Aorta (tissue), 5 donors: ENCODE results near the gene VPS16. TPM values are rescaled to one million over a fixed set of nuclear protein-coding genes. Genes with fewer than 3 reads are reported as not detected.
"Not testable (repeated sequence)": the region's sequence is repeated elsewhere in the genome, so short reads cannot be mapped to it uniquely, and the experiment has no call there.

ENCODE experiments used
- ATAC-seq: fragments of 200-7000 bp; cut with Tn5 transposase; one replicate; pipeline ENCODE4 v1.9.1; 2022; ENCODE audit warnings: moderate library complexity; ENCODE audit not compliant: low FRiP score
- DNase-seq, 2 donors: peaks; one replicate each; pipeline ENCODE4 v3.0.0-alpha.2; 2020
- H3K27ac ChIP-seq, 2 donors: one replicate each; pipeline ENCODE4 v1.5.1; 2013; ENCODE audit warnings: low read length in 2 of 2, mild to moderate bottlenecking in 2 of 2, moderate library complexity in 2 of 2, control low read depth in 1 of 2, inconsistent platforms in 1 of 2, low read depth in 1 of 2
- H3K27me3 ChIP-seq, 2 donors: one replicate each; pipeline ENCODE4 v1.6.1; 2013; ENCODE audit warnings: control low read depth in 1 of 2, low read length in 1 of 2, mild to moderate bottlenecking in 1 of 2, moderate library complexity in 1 of 2; ENCODE audit not compliant: insufficient read depth in 2 of 2, control insufficient read depth in 1 of 2
- H3K36me3 ChIP-seq, 2 donors: one replicate each; pipeline ENCODE4 v1.6.1; 2013; ENCODE audit warnings: control low read depth in 1 of 2, low read length in 1 of 2, mild to moderate bottlenecking in 1 of 2; ENCODE audit not compliant: insufficient read depth in 2 of 2, control insufficient read depth in 1 of 2
- H3K4me1 ChIP-seq, 2 donors: one replicate each; pipeline ENCODE4 v1.6.1; 2013; ENCODE audit warnings: low read length in 2 of 2, control low read depth in 1 of 2, mild to moderate bottlenecking in 1 of 2, moderate library complexity in 1 of 2; ENCODE audit not compliant: insufficient read depth in 2 of 2, control insufficient read depth in 1 of 2
- H3K4me3 ChIP-seq, 2 donors: one replicate each; pipeline ENCODE4 v1.5.1; 2013; ENCODE audit warnings: low read length in 2 of 2, control low read depth in 1 of 2, mild to moderate bottlenecking in 1 of 2
- H3K9me3 ChIP-seq: one replicate; pipeline ENCODE4 v1.6.1; 2013; ENCODE audit warnings: mild to moderate bottlenecking, low read length; ENCODE audit not compliant: control insufficient read depth
- WGBS, 2 donors: extraction: QIAGEN DNeasy Blood & Tissue Kit; methylation state at CpG; one replicate each; pipeline ENCODE4 v1.1.7; 2013; 5-methylcytosine and 5-hydroxymethylcytosine counted together
- intact Hi-C, 2 donors: fragments of 100-400 bp; cut with DNase I; formaldehyde crosslinking; loops; one replicate each; pipeline versions ENCODE4 v1.14.2 to v1.15.0; 2022
- polyA plus RNA-seq, 2 donors: library from polyadenylated mRNA; stranded (reverse); fragments of 200-250 nt; gene quantifications; one replicate each; pipeline ENCODE4 v1.2.3, GENCODE V29; 2013
- total RNA-seq, 2 donors: library from RNA; stranded (reverse); fragmentation: NEBNext Ultra II Directional; extraction: Animal tissue kit (Norgen Biotek cat#: 25700); gene quantifications; one replicate each; pipeline ENCODE4 v1.2.1, GENCODE V29; 2021
- donor health status: healthy with polysubstance abuse.
- donor health status: Bipolar disorder and iron deficiency.
- donor health status: DM: no; HTN: no; CAD: no.
- donor health status: DM: no; HTN: no; CAD: no.
- donor health status: DM: yes; HTN: yes; CAD: no.

Gene VPS16
- total and polyA plus RNA-seq, 4 donors = 9.1 to 102 (median 40.3) TPM

DNA sequence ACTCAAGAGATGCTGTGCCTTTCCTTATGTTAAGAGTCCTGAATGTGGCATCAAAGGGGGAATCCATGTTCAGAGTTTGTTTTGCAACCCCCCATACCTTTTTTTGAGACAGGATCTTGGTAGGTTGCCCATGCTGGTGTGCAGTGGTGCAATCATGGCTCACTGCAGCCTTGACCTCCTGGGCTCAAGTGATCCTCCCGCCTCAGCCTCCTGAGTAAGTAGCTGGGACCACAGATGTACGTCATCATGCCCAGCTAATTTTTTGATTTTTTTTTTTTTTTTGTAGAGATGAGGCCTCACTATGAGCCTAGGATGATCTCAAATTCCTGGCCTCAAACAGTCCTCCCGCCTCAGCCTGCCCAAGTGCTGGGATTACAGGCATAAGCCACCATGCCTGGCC, 49.3 kb downstream of the VPS16 start:
- ATAC-seq = no peak
- 97% methylated on average over 3 of the region's 3 CpGs for WGBS, 2 donors
- H3K4me1 ChIP-seq = peaks cover 0 to 4% of the 10 kb centered on the region in 2 donors
- no peak overlapping the region for H3K4me3 ChIP-seq
- no peaks in the 10 kb centered on the region for H3K36me3 ChIP-seq
- DNase-seq = no peak
- H3K9me3 ChIP-seq = no peaks in the 10 kb centered on the region
- H3K27ac ChIP-seq = no peak overlapping the region
- intact Hi-C loops = no loop called here
- H3K27me3 ChIP-seq = no peaks in the 10 kb centered on the region

DNA sequence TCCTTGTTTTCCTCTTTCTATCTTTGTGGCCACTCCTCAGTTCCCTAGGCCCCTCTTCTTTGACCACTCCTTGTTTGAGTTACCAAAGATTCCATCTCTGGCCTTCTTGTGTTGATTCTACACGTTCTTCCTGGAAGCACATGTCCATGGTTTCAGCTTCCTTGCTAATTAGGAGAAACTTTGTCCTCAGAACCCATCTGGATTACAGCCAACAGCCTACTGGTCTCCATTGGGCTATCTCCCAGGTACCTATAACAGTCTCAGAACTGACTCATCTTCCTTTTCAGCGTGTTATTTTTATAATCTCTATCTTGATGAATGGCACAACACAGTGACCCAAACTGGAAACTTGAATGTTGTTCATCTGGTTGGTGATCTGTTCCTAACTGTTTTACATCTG, 50.2 kb downstream of the VPS16 start:
- Histone ChIP-seq H3K4me3 (no peak overlapping the region), H3K36me3 (no peaks in the 10 kb centered on the region), H3K9me3 (no peaks in the 10 kb centered on the region), H3K4me1 (peaks cover 0 to 4% of the 10 kb centered on the region in 2 donors), H3K27me3 (no peaks in the 10 kb centered on the region), H3K27ac (no peak overlapping the region)
- no peak for ATAC-seq
- no peak for DNase-seq
- WGBS, 2 donors = 74 to 81% methylated on average over 2 of the region's 2 CpGs
- intact Hi-C loops = no loop called here

DNA sequence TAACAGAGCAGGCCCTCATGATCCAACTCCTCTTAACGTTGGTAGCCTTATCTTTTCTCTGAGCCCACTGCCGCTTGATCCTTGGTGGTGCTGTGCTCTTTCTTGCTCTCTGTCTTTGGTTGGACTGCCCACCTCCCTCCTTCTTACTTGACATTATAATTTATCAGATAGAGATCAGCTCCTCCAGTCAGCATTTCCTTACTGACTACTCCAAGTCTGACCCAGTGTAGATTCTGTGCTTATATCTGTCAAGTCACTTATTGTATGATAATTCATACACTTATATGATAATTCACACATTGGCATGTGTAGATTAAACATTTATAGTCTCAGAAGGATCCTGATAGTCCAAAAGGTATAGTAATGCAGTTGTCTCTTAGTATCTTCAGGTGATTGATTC, 50.8 kb downstream of the VPS16 start:
- no peaks in the 10 kb centered on the region for H3K27me3 ChIP-seq
- H3K4me3 ChIP-seq = no peak overlapping the region
- ATAC-seq = no peak

DNA sequence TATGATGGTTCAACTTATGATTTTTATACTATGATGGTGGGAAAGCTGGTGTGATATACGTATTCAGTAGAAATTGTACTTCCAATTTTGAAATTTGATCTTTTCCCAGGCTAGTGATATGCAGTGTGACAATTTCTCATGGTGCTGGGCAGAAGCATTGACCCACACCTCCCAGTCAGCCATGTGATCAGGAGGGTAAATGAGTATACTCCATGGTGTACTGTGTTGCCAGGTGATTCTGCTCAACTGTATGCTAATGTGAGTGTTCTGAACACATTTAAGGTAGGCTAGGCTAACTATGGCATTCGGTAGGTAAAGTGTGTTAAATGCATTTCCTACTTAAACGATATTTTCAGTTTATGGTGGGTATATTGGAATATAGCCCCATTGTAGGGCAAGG, 51.8 kb downstream of the VPS16 start:
- Histone ChIP-seq H3K4me3 (no peak overlapping the region), H3K36me3 (no peaks in the 10 kb centered on the region), H3K9me3 (no peaks in the 10 kb centered on the region), H3K27ac (no peak overlapping the region), H3K4me1 (peaks cover 0 to 4% of the 10 kb centered on the region in 2 donors), H3K27me3 (no peaks in the 10 kb centered on the region)
- intact Hi-C loops = no loop called here
- no peak for ATAC-seq
- no peak for DNase-seq
- WGBS, 2 donors = 80 to 98% methylated on average over 3 of the region's 3 CpGs

More for the DNA sequence above, 50.8 kb downstream of the VPS16 start:
- no peak for DNase-seq
- no peaks in the 10 kb centered on the region for H3K36me3 ChIP-seq
- H3K4me1 ChIP-seq = peaks cover 0 to 4% of the 10 kb centered on the region in 2 donors
- 79 to 81% methylated on average over 2 of the region's 2 CpGs for WGBS, 2 donors
- H3K27ac ChIP-seq = no peak overlapping the region
- intact Hi-C loops = no loop called here
- no peaks in the 10 kb centered on the region for H3K9me3 ChIP-seq

DNA sequence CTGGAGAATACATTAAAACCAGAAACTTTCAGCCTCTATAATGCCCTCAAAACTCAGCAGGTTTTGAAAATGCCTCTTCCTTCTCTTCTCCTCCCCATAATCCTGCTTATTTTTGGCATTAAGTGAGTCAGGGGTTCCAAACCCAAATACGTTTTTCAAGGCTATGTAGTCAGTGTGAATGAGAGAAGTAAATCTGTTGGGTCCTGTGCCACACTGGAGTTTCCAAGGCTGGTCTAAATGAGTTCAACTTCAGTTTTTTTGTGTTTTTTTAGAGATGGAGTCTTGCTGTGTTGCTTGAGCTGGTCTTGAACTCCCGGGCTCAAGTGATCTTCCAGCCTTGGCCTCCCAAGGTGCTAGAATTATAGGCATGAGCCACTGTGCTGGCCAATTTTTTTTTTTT, 53.7 kb downstream of the VPS16 start:
- H3K4me1 ChIP-seq = peaks cover 0 to 4% of the 10 kb centered on the region in 2 donors
- intact Hi-C loops = no loop called here
- H3K27me3 ChIP-seq = no peaks in the 10 kb centered on the region
- WGBS, 2 donors = 83 to 87% methylated on average over 2 of the region's 2 CpGs
- H3K27ac ChIP-seq = no peak overlapping the region
- ATAC-seq (no peak), DNase-seq (no peak)
- H3K9me3 ChIP-seq = no peaks in the 10 kb centered on the region
- H3K36me3 ChIP-seq = no peaks in the 10 kb centered on the region
- no peak overlapping the region for H3K4me3 ChIP-seq

DNA sequence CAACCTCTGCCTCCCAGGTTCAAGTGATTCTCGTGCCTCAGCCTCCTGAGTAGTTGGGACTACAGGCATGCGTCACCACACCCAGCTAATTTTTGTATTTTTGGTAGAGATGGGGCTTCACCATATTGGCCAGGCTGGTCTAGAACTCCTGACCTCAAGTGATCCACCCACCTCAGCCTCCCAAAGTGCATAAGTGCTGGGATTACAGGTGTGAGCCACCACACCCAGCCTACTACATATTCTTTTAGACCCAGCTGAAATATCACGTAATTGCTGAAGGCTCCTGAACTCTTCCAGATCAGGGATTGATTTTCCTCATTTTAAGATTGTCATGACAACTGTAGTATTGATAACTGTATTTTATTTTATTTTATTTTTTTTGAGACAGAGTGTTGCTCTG, 54.6 kb downstream of the VPS16 start:
- WGBS, 2 donors = 97% methylated on average over 3 of the region's 3 CpGs

DNA sequence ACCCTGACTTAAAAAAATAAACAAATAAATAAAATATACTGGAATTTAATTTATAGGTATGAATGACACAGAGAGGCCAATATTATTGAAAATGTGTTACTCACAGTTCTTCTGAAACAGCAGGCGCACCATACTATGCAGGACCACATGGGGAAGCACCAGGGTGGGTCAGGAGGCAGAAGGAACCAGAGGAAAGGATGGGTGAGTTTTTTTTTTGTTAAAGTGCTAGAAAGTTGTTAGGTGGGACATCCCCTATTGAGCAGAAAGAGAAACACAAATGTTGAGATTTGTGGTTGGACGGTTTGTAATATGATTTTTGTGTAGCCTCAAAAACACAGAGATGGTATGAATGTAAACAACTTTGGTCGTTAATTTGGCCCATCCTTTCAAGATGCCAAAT, 58.7 kb downstream of the VPS16 start:
- no peaks in the 10 kb centered on the region for H3K36me3 ChIP-seq
- DNase-seq (no peak), ATAC-seq (no peak)
- peaks cover 0 to 4% of the 10 kb centered on the region in 2 donors for H3K4me1 ChIP-seq
- H3K9me3 ChIP-seq = no peaks in the 10 kb centered on the region
- no peak overlapping the region for H3K27ac ChIP-seq
- H3K27me3 ChIP-seq = no peaks in the 10 kb centered on the region
- WGBS, 2 donors = 95 to 97% methylated on average over 3 of the region's 3 CpGs
- H3K4me3 ChIP-seq = no peak overlapping the region
- intact Hi-C loops = no loop called here

More for the DNA sequence above, 54.6 kb downstream of the VPS16 start:
- H3K9me3 ChIP-seq, DNase-seq, H3K36me3 ChIP-seq, ATAC-seq, H3K4me3 ChIP-seq, intact Hi-C loops, H3K4me1 ChIP-seq, H3K27me3 ChIP-seq, H3K27ac ChIP-seq: not testable (repeated sequence)

DNA sequence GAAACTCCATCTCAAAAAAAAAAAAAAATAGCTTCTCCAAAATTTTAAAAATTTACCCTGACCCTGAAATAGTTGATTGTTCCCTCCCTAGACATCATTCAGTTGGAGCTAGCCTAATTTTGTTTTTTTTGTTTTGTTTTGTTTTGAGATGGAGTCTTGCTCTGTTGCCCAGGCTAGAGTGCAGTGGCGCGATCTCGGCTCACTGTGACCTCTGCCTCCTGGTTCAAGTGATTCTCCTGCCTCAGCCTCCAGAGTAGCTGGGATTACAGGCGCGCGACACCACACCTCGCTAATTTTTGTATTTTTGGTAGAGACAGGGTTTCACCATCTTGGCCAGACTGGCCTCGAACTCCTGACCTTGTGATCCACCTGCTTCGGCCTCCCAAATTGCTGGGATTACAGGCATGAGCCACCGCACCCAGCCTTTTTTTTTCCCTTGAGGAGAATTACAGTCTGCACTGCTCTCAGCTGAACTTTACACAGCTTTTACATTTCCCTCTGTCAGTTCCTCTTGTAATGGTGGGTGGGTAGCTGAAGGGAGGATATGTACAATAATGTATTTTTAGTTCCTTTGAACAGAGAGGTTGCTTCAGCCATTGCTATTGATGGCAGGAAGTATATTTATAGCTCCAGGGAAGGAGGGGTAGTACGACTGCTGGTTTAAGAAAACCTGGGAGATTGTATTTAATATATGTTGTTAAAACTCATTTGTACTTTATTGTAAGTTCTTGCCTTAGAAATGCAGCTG, 60.5 kb downstream of the VPS16 start:
- no peaks in the 10 kb centered on the region for H3K36me3 ChIP-seq
- H3K4me3 ChIP-seq = no peak overlapping the region
- intact Hi-C loops = no loop called here
- no peak for ATAC-seq
- H3K4me1 ChIP-seq = peaks cover 0 to 4% of the 10 kb centered on the region in 2 donors
- 90% methylated on average over 11 of the region's 11 CpGs for WGBS, 2 donors
- H3K27me3 ChIP-seq = no peaks in the 10 kb centered on the region
- no peaks in the 10 kb centered on the region for H3K9me3 ChIP-seq
- H3K27ac ChIP-seq = no peak overlapping the region
- DNase-seq = no peak

DNA sequence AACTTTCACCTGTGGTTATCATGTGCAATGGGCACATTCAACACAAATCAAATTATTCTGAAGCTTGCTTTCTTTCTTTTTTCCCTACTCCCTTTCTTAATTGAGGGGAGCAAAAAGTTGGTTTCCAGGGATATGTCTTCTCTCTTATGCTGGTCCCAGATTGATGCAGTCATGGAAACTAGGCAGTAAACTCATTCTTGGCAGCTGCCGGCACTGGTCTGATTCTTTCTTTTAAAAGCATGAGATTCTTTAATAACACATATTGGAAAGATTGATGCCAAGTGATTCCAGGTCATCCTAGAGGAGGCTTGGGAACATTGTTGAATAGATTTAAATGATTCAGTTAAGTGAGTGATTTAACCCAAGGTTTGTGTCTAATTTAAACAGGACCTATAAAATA, 61.7 kb downstream of the VPS16 start:
- Histone ChIP-seq H3K4me3 (no peak overlapping the region), H3K27me3 (no peaks in the 10 kb centered on the region), H3K27ac (no peak overlapping the region), H3K4me1 (peaks cover 1 to 4% of the 10 kb centered on the region in 2 donors), H3K9me3 (no peaks in the 10 kb centered on the region), H3K36me3 (no peaks in the 10 kb centered on the region)
- ATAC-seq = no peak
- intact Hi-C loops = no loop called here
- DNase-seq = no peak
- WGBS, 2 donors = 0 to 19% methylated on average over 1 of the region's 1 CpG
